Adipocyte (in vitro differentiated cells): Measurements from ENCODE around the gene CDA.
A peak's percentile ranks its signal among the peaks of the same experiment; 100 is the strongest.

Experiments used
- DNase-seq: peaks from one replicate; pipeline ENCODE4 v3.0.0-alpha.2; 2015; ENCODE audit warnings: low read depth
- H3K27me3 ChIP-seq: replicated peaks from 2 replicates; pipeline ENCODE4 v1.7.0; 2013; ENCODE audit warnings: mild to moderate bottlenecking, low read length, moderate library complexity; ENCODE audit not compliant: control insufficient read depth, insufficient read depth
- H3K36me3 ChIP-seq: 2 replicates; pipeline ENCODE4 v1.7.0; 2013; ENCODE audit warnings: low read length, mild to moderate bottlenecking, moderate library complexity; ENCODE audit not compliant: control insufficient read depth, insufficient read depth, severe bottlenecking
- H3K4me1 ChIP-seq: 2 replicates; pipeline ENCODE4 v1.7.0; 2013; ENCODE audit warnings: mild to moderate bottlenecking, low read length, moderate library complexity; ENCODE audit not compliant: control insufficient read depth, insufficient read depth
- H3K4me3 ChIP-seq: 2 replicates; pipeline ENCODE4 v1.7.0; 2013; ENCODE audit warnings: mild to moderate bottlenecking, low read length, moderate library complexity
- H3K9ac ChIP-seq: 2 replicates; pipeline ENCODE4 v1.7.0; 2013; ENCODE audit warnings: mild to moderate bottlenecking, low read length, moderate library complexity
- H3K9me3 ChIP-seq: 2 replicates; pipeline ENCODE4 v1.7.0; 2013; ENCODE audit warnings: mild to moderate bottlenecking, low read length, moderate library complexity; ENCODE audit not compliant: control insufficient read depth

The CDA gene

GRCh38 chr1:20621012-20621411 lies 32.1 kb downstream of the CDA start:
- Histone ChIP-seq H3K36me3 (no peaks in the 10 kb centered on the region), H3K4me1 (peaks cover 6% of the 10 kb centered on the region), H3K9me3 (no peaks in the 10 kb centered on the region), H3K27me3 (no peaks in the 10 kb centered on the region), H3K4me3 (no peak overlapping the region), H3K9ac (no peak overlapping the region)
- DNase-seq: no peak

DNA sequence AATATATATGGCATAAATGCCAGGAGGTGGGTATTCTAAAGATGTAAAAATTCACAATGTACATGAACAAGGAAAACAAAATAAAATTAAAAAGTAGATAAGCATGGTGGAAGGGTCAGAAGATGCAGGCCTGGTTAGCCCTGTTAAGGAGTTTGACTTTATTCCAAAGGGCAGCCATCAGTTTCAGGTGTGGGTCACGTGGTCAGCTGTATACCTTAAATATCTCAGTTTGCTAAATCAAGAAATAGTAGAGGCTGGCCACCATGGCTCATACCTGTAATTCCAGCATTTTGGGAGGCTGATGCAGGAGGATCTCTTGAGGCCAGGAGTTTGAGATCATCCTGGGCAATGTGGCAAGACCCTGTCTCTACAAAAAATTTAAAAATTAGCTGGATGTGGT lies 35.8 kb downstream of the CDA start:
- Histone ChIP-seq H3K27me3 (no peaks in the 10 kb centered on the region), H3K4me1 (no peaks in the 10 kb centered on the region), H3K36me3 (no peaks in the 10 kb centered on the region), H3K4me3 (no peak overlapping the region), H3K9ac (no peak overlapping the region), H3K9me3 (no peaks in the 10 kb centered on the region)
- DNase-seq: no peak

- Histone ChIP-seq H3K4me3 (no peak overlapping the region), H3K4me1 (no peaks in the 10 kb centered on the region), H3K27me3 (no peaks in the 10 kb centered on the region), H3K9me3 (no peaks in the 10 kb centered on the region), H3K36me3 (no peaks in the 10 kb centered on the region), H3K9ac (no peak overlapping the region)
- no peak for DNase-seq
Observed at GRCh38 chr1:20625176-20626097, 36.5 kb downstream of the CDA start.

- H3K27me3 ChIP-seq: no peaks in the 10 kb centered on the region
- H3K9ac ChIP-seq: no peak overlapping the region
- DNase-seq: no peak
- no peaks in the 10 kb centered on the region for H3K36me3 ChIP-seq
- H3K9me3 ChIP-seq: no peaks in the 10 kb centered on the region
- H3K4me1 ChIP-seq: no peaks in the 10 kb centered on the region
- H3K4me3 ChIP-seq: no peak overlapping the region
Observed at GRCh38 chr1:20626098-20626427, 37.2 kb downstream of the CDA start.

DNA sequence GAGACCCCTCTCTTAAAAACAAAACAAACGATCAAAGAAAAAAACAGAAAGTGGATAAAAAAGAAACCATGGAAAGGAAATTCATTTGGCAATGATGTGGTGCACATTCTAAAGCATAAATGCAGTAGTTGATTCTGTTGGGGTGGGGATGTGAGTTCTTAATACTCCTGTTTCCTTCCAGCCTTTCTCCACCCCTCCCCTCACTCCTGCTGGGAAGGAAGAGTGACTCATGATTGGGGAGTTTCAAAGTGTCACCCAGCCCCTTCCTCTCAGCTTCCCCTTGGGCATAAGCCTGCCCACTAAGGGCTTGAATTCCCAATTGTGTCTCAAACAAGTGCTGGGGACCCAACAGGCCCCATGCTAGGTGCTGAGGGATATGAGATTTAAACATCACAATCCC lies 37.6 kb downstream of the CDA start:
- no peak for DNase-seq
- H3K9me3 ChIP-seq: no peaks in the 10 kb centered on the region

DNA sequence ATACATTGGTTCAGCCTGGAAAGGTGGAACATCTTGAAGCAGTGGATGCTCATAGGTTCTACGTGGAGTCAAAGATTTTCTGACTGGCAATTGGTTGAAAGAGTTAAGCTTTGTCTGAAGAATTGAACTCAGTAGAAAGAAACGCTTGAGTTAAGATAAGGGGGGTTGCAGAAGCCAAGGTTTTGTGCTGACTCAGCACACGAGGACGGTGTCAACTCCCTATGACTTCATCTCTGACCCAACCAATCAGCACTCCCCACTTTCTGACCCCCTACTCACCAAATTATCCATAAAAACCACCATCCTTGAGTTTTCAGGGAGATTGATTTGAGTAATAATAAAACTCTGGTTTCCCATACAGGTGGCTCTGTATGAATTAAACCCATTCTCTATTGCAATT lies 41.8 kb downstream of the CDA start:
- H3K4me1 ChIP-seq: peaks cover 18% of the 10 kb centered on the region
- H3K36me3 ChIP-seq: no peaks in the 10 kb centered on the region
- no peak for DNase-seq
- H3K4me3 ChIP-seq: no peak overlapping the region
- no peaks in the 10 kb centered on the region for H3K27me3 ChIP-seq
- H3K9me3 ChIP-seq: no peaks in the 10 kb centered on the region
- H3K9ac ChIP-seq: no peak overlapping the region

More for the DNA sequence above, 37.6 kb downstream of the CDA start:
- H3K27me3 ChIP-seq: no peaks in the 10 kb centered on the region
- H3K4me1 ChIP-seq: no peaks in the 10 kb centered on the region
- no peak overlapping the region for H3K9ac ChIP-seq
- H3K36me3 ChIP-seq: no peaks in the 10 kb centered on the region
- H3K4me3 ChIP-seq: no peak overlapping the region

DNA sequence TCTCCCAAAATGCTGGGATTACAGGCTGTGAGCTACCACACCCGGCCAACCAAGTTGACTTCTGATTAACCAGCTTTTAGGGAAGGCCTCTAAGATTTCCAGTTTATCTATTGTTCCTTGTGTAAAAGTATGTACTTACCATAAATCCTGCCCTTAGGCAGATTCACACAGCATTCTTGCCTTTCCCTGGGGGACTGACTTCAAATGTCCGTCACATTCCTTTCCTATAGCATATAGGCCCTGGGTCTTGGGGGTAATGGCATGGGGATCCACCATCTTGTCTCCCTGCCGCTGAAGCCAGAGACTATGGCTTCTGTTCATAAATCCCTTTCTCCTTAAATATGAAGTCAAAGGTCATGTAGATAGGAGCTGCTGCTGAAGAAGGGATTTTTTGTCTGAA lies 43.5 kb downstream of the CDA start:
- Histone ChIP-seq H3K9me3 (no peaks in the 10 kb centered on the region), H3K4me3 (no peak overlapping the region), H3K36me3 (peaks cover 1% of the 10 kb centered on the region), H3K27me3 (no peaks in the 10 kb centered on the region), H3K4me1 (peaks cover 18% of the 10 kb centered on the region), H3K9ac (no peak overlapping the region)
- DNase-seq: no peak

DNA sequence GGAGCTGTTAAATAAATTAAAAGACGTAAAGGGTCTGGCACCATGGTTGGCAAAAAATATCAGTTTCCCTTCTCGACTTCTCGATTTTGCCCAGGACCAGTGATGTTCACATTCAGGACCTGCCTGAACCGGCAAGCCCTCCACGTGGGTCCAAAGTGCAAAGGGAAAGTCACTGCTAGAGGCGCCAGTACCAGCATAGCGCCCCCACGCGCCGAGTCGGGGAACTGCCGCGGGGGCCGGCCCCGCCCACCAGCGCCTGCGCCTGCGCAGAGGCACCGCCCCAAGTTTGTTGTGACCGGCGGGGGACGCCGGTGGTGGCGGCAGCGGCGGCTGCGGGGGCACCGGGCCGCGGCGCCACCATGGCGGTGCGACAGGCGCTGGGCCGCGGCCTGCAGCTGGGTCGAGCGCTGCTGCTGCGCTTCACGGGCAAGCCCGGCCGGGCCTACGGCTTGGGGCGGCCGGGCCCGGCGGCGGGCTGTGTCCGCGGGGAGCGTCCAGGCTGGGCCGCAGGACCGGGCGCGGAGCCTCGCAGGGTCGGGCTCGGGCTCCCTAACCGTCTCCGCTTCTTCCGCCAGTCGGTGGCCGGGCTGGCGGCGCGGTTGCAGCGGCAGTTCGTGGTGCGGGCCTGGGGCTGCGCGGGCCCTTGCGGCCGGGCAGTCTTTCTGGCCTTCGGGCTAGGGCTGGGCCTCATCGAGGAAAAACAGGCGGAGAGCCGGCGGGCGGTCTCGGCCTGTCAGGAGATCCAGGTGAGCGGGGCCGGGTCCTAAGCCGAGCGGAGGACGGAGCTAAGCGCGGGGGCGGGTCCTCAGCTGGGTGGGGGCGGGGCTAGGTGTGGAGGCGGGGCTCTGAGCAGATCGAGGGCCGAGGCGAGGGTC lies 44.5 kb downstream of the CDA start, which contains the start of gene PINK1:
PINK1 (plus strand) TSS at position 269 of the 875 bp plus-strand sequence; CDS start at position 360, 91 bp downstream.
- H3K36me3 ChIP-seq: peaks cover 11% of the 10 kb centered on the region
- peak within 1 kb of the TSS; percentile 95 for H3K4me3 ChIP-seq
- peak; percentile 86 for DNase-seq

DNA sequence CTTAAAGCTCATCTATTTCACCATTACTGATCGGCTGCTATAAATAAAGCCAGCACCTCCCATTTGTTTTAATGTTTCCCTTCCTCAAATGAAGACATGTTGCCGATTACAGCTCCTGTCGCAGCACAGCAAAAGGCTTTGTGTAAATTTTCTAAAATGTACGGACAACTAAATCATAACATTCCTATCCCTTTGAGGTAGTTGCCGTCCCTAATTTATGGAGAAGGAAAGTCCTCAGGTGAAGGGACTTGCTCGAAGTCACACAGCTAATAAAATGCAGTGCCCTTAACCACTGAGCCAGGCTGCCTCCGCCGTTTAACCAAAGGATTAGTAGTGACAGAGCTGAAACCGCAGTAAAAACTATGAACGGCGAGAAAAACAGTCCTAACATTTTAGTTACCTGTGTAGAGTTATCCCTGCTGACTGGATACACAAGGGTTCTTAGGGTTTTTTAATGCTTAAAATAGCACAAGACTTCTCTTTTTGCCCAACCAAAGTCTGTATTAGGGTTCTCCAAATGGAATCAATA lies 45.2 kb downstream of the CDA start:
- no peaks in the 10 kb centered on the region for H3K9me3 ChIP-seq
- DNase-seq: peak; percentile 17
- peaks cover 18% of the 10 kb centered on the region for H3K36me3 ChIP-seq
- H3K4me1 ChIP-seq: peaks cover 18% of the 10 kb centered on the region
- peak overlapping the region; percentile 95 for H3K4me3 ChIP-seq
- H3K9ac ChIP-seq: peak overlapping the region; percentile 96
- H3K27me3 ChIP-seq: no peaks in the 10 kb centered on the region

More for the DNA sequence above, 44.5 kb downstream of the CDA start, which contains the start of gene PINK1:
- Histone ChIP-seq H3K4me1 (peaks cover 18% of the 10 kb centered on the region), H3K9me3 (no peaks in the 10 kb centered on the region), H3K27me3 (no peaks in the 10 kb centered on the region), H3K9ac (peak within 1 kb of the TSS; percentile 96)

GRCh38 chr1:20634594-20635084 lies 45.7 kb downstream of the CDA start:
- H3K9ac ChIP-seq: peak overlapping the region; percentile 96
- DNase-seq: peak; percentile 34
- peaks cover 24% of the 10 kb centered on the region for H3K36me3 ChIP-seq
- H3K9me3 ChIP-seq: no peaks in the 10 kb centered on the region
- peak overlapping the region; percentile 95 for H3K4me3 ChIP-seq
- no peaks in the 10 kb centered on the region for H3K27me3 ChIP-seq
- H3K4me1 ChIP-seq: peaks cover 18% of the 10 kb centered on the region
